HG02973 (cell line): ENCODE measurements around the gene CLIP4.
"Not testable (repeated sequence)": the region's sequence is repeated elsewhere in the genome, so short reads cannot be mapped to it uniquely, and the experiment has no call there.

Experiments used
- ATAC-seq: cut with Tn5 transposase; IDR thresholded peaks from one replicate; pipeline ENCODE4 v1.9.1; 2021; ENCODE audit warnings: moderate library complexity; ENCODE audit not compliant: unreplicated experiment

CLIP4 gene

GRCh38 chr2:29097569-29097968 is 17.6 kb upstream of the CLIP4 start:
- ATAC-seq = no peak

DNA sequence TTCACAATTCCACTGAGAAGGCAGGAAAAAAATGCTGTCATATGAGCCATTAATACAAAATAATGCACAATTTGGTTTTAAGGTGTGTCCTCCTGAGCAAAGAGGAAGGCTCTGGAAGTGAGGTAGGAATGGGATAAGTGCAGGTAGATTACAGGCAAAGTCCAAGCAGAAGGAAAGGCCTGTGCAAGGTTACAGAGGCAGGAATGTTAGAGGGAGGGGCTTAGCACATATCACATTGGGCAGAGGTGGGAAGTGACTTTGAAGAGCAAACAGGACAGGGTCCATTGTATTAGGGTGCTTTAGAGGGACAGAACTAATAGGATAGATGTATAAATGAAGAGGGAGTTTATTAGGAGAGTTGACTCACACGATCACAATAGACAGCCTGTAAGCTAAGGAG is 14.7 kb upstream of the CLIP4 start:
- ATAC-seq = no peak

DNA sequence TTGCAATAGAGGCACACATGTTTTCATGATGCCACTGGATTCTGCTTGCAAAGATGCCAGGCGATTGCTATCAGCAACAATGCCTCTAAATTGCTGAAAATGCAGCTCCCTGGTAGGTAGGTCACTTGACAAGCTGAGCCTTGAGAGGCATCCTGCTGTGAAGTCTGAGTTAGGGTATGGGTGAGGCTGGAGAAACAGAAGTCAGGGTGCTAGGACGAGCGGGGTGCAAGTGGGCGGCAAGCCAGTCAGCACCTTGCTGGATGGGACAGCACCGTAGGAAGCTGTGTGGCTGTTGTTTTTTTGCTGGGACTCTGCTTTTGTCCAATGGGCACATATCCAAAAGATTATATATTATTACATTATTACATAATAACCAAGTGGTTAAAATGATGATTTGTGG is 10.5 kb upstream of the CLIP4 start:
- no peak for ATAC-seq

DNA sequence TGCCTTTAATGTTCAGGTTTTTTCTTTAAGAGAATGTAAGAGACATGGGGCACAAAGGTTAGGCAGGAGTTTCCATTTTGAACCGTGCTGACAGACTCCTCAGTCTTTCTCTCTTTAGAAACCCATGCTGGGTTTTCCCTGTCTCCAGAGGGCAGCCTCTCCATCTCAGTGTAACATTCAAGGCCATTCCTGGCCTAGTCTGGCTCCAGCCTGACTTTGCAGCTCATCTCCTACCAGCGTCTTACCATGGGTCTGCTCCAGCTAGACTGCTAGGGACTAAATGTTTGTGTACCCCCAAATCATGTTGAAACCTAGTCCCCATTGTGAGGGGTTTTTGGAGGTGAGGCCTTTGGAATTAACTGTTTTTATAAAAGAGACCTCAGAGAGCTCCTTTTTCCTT is 9.8 kb upstream of the CLIP4 start:
- ATAC-seq = no peak

GRCh38 chr2:29106256-29106655 is 9.0 kb upstream of the CLIP4 start:
- ATAC-seq = no peak

- no peak for ATAC-seq
Observed at GRCh38 chr2:29106980-29107388, 8.2 kb upstream of the CLIP4 start.

DNA sequence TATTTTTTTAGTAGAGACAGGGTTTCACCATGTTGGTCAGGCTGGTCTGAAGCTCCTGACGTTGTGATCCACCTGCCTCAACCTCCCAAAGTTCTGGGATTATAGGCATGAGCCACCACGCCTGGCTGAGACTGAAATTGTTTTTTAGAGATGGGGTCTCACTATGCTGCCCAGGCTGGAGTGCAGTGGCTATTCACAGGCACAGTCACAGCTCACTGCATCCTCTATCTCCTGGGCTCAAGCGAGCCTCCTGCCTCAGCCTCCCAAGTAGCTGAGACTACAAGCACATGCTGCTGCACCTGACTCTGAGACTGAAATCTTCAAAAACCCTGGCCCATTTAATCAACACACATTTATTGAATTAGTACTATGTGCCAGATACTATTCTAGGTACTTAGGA is 7.7 kb upstream of the CLIP4 start:
- not testable (repeated sequence) for ATAC-seq

DNA sequence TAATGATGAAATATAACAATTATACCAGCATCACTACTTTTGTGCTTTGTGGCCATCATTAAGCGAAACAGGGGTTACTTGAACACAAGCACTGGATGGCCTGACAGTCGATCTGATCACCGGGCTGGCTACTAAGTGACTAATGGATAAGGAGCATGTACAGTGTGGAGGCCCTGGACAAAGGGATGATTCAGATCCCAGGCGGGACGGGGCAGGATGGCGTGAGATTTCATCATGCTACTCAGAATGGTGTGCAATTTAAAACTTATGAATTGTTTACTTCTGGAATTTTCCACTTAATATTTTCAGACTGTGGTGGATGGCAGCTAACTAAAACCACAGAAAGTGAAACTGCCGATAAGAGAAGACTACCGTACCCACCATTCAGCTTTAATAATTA is 7.0 kb upstream of the CLIP4 start:
- ATAC-seq = no peak

- no peak for ATAC-seq
Observed at GRCh38 chr2:29109246-29109645, 6.0 kb upstream of the CLIP4 start.

- peak; percentile 49 for ATAC-seq
Observed at GRCh38 chr2:29110916-29111535, 4.2 kb upstream of the CLIP4 start.

GRCh38 chr2:29112379-29112778 is 2.8 kb upstream of the CLIP4 start:
- no peak for ATAC-seq

- no peak for ATAC-seq
Observed at GRCh38 chr2:29113027-29113686, 2.1 kb upstream of the CLIP4 start.

DNA sequence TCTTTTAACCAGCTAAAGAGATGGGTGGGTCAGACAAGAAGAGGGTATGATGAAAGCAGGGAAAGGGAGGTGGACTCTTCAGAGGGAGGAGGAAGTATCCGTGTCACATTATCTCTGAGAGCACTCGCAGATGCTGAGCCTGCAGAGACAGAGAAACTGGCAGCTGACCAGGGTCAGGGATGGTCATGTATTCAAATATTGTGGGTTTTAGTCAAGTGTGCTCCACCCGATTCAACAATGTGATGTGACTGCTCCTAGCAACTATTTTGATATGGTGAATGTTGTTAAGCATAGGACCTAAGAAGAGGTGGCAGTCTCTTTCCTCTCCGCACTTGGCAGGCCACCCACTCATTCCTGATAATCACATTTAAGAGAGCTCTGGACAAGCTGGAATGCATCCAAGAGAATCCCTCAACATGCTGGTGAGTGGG is 1.3 kb upstream of the CLIP4 start:
- ATAC-seq = no peak

GRCh38 chr2:29114586-29114945 is 649 bp upstream of the CLIP4 start:
- no peak for ATAC-seq

DNA sequence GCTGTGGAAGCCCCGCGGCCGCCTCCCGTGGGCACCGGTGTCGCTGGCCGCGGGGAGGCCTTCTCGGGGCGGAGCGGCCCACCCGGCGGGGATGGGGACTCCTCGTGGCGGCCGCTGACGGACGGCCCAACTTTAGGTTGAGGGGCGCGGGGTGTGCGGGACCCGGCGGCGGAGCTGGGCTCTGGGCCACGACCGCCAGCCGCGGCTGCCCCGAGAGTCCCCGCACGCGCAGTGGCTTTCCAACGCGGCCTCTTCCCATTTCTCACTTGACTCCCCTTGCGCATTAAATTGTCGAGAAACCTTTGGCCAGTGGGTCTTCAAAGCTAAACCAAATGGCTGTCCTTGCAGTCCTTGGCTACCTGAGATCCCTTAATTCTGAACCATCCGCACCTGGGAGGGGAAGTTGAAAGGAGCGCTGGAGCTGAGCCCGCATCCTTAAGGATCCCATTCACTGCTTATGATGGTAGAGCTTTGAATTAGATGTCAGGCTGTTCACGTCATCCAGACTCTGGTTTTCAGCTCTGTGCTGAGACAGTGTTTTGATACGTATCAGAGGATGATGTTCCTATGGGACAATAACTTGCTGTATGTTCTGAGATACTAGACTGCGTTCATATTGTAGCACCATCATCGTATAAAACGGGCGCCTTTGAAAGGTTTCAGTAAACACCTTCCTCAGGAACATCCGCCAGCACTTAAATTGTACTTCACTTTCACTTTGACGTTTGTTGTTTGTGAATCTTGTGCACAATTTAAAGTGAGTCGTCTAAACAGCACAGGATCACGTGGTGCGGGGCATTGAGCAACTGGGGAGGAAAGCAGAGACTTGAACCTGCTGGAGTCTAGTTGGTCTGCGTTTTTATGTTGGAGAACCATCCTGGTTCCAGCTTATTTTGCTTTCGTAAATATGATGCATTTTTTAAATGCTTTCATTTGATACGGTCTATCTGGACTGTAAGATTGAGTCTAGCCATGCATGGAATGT is 874 bp downstream of the CLIP4 start:
- ATAC-seq = peak; percentile 31

DNA sequence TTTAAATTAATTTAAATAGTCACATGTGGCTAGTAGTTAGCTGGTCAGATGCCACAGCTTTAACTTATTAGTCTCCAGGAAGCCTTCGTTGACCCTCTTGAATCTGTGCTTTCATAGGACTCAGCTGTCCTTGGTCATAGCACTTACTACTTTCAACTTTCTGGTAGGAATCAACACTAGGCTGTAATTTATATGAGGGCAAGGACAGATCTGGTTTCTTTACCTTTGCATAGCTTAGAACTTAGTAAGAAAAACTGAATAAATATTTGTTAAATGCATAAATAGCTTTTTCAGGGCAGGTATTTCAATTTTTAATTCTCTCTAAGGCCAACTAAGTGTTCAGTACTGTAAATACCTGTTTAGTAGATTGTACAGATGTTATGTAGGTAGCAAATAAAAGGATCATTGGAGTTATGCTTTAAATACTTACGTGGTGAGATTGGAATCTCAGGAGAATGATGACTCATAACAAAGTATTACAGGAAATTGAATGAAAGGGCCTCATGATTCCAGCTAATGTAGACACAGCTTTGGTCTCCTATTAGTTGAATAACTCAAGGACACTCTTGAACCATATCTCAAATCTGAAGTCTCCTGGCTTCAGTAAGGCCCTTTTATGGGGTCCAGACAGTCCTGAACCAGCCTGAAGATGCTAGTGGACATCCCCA is 2.6 kb downstream of the CLIP4 start:
- ATAC-seq = no peak

GRCh38 chr2:29119211-29119610 is 4.0 kb downstream of the CLIP4 start:
- no peak for ATAC-seq

DNA sequence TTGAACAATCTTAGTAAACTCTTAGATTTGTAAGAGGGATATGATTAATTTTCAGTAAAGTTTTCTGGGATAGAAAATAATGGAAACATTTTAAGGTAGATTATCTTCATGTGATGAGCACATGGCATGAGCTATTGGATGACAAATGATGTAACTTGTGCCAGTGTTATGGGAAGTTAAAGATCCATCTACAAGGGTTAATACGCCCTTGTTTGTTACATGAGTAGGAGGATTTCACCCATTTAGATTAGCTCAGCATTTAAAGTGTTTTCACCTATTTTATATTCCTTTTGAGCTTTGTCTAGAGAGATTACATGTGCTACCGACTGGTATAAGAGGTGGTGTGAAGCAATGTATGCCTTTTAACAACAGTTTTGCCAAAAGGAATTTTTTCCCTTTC is 5.6 kb downstream of the CLIP4 start:
- no peak for ATAC-seq

GRCh38 chr2:29123617-29124349 is 8.6 kb downstream of the CLIP4 start:
- no peak for ATAC-seq

DNA sequence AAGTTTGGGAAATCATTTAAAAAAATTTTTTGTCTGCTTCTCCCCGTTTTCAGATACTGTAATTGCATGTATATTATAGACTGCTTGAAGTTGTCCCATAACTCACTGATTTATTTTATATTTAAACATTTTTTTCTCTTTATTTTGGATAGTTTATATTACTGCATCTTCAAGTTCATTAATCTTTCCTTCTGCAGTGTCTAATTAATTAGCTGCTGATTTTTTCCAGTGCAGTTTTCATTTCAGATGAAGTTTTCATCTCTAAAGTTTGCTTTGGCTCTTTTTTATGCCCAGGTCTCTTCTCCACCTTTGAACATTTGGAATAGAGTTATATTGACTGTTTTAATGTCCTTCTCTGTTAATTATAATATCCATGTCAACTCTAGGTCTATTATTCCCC is 9.3 kb downstream of the CLIP4 start:
- no peak for ATAC-seq
